ENCODE data around the gene TMEM171.

TMEM171 gene

GRCh38 chr5:73152411-73153388 lies 32.3 kb downstream of the TMEM171 start:
- DNase-seq (ENCODE audit: low read depth): no peak

- DNase-seq (ENCODE audit: low read depth): no peak
These were observed 33.1 kb downstream of the TMEM171 start for GRCh38 chr5:73153513-73153912.

GRCh38 chr5:73154208-73155006 lies 34.0 kb downstream of the TMEM171 start:
- no peak for DNase-seq (ENCODE audit: low read depth)

- no peak for DNase-seq (ENCODE audit: low read depth)
These were observed 35.2 kb downstream of the TMEM171 start for GRCh38 chr5:73155271-73156222.

- no peak for DNase-seq (ENCODE audit: low read depth)
These were observed 37.3 kb downstream of the TMEM171 start for GRCh38 chr5:73157414-73158303.

GRCh38 chr5:73158313-73158712 lies 37.9 kb downstream of the TMEM171 start:
- DNase-seq (ENCODE audit: low read depth): no peak

- no peak for DNase-seq (ENCODE audit: low read depth)
These were observed 39.9 kb downstream of the TMEM171 start for GRCh38 chr5:73160239-73160671.

- DNase-seq (ENCODE audit: low read depth): no peak
These were observed 50.1 kb downstream of the TMEM171 start for GRCh38 chr5:73170522-73170921.

GRCh38 chr5:73171495-73171894 lies 51.1 kb downstream of the TMEM171 start:
- DNase-seq (ENCODE audit: low read depth): no peak

- no peak for DNase-seq (ENCODE audit: low read depth)
These were observed 52.6 kb downstream of the TMEM171 start, which contains the start of gene TMEM174 for GRCh38 chr5:73172951-73173350. TMEM174 (plus strand) TSS chr5:73173193; CDS start chr5:73173244, 51 bp downstream.

- DNase-seq (ENCODE audit: low read depth): no peak
These were observed 53.9 kb downstream of the TMEM171 start for GRCh38 chr5:73174100-73174815.

- no peak for DNase-seq (ENCODE audit: low read depth)
These were observed 55.9 kb downstream of the TMEM171 start for GRCh38 chr5:73176250-73176649.

- DNase-seq (ENCODE audit: low read depth): no peak
These were observed 57.9 kb downstream of the TMEM171 start for GRCh38 chr5:73178265-73178664.

- no peak for DNase-seq (ENCODE audit: low read depth)
These were observed 59.4 kb downstream of the TMEM171 start for GRCh38 chr5:73179730-73180129.

GRCh38 chr5:73180566-73180965 lies 60.2 kb downstream of the TMEM171 start:
- DNase-seq (ENCODE audit: low read depth): no peak
